KMS-11 (cell line): ENCODE measurements around the gene ATP10B.

Experiments used
- H2AFZ ChIP-seq: fragments of 200-600 bp; sonication (generic); 2 replicates; pipeline ENCODE4 v1.6.1; 2016; ENCODE audit warnings: antibody characterized with exemption, mixed run types, low read depth
- H3K27ac ChIP-seq: fragments of 200-600 bp; sonication (generic); 2 replicates; pipeline ENCODE4 v1.6.1; 2016; ENCODE audit warnings: mild to moderate bottlenecking, mixed run types
- H3K27me3 ChIP-seq: fragments of 200-600 bp; sonication (generic); 2 replicates; pipeline ENCODE4 v1.6.1; 2017; ENCODE audit warnings: mild to moderate bottlenecking, low read depth, mixed run types, moderate library complexity; ENCODE audit not compliant: insufficient read depth
- H3K36me3 ChIP-seq: fragments of 200-600 bp; sonication (generic); 2 replicates; pipeline ENCODE4 v1.6.1; 2017; ENCODE audit warnings: mild to moderate bottlenecking, mixed run types; ENCODE audit not compliant: insufficient read depth
- H3K4me1 ChIP-seq: fragments of 200-600 bp; sonication (generic); 2 replicates; pipeline ENCODE4 v1.6.1; 2016; ENCODE audit warnings: mild to moderate bottlenecking, low read depth, mixed run types; ENCODE audit not compliant: poor library complexity, severe bottlenecking
- H3K4me2 ChIP-seq: fragments of 200-600 bp; sonication (generic); 2 replicates; pipeline ENCODE4 v1.7.0; 2016; ENCODE audit warnings: mild to moderate bottlenecking, mixed run types
- H3K4me3 ChIP-seq: fragments of 200-600 bp; sonication (generic); IDR thresholded peaks from 2 replicates; pipeline ENCODE4 v1.6.1; 2017; ENCODE audit warnings: low read depth, low read length, mixed read lengths; ENCODE audit not compliant: insufficient read depth
- H3K79me2 ChIP-seq: fragments of 200-600 bp; sonication (generic); 2 replicates; pipeline ENCODE4 v1.6.1; 2016; ENCODE audit warnings: low read depth, mixed run types; ENCODE audit not compliant: insufficient read depth
- H3K9ac ChIP-seq: fragments of 200-600 bp; sonication (generic); 2 replicates; pipeline ENCODE4 v1.6.1; 2016; ENCODE audit warnings: mild to moderate bottlenecking, mixed run types
- H4K20me1 ChIP-seq: fragments of 200-600 bp; sonication (generic); 2 replicates; pipeline ENCODE4 v1.6.1; 2016; ENCODE audit warnings: mild to moderate bottlenecking, mixed run types; ENCODE audit not compliant: insufficient read depth
- CTCF ChIP-seq: fragments of 200-600 bp; sonication (generic); conservative IDR thresholded peaks from 2 replicates; pipeline ENCODE4 v1.6.1; 2017; ENCODE audit warnings: low read depth, mild to moderate bottlenecking, antibody characterized with exemption, low read length, moderate library complexity, mixed read lengths

Gene ATP10B

DNA sequence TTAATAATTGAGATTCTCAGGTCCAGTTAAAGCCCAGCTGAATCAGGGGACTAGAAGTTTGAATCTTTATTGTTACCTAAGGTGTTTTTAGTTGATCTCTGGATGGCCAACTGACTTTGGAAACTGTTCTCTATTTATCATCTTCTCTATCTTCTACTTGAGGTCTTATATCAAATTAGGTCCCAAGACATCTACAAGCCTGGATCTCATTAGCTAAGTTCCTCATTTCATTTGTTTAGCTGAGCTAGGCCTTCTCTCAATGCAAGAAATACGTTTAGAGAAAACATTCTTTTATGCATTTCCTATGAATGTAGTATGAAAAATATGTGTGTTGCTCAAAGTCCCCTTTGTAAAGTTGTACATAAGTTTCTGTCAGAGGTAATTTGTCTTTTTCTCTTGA is 233.7 kb downstream of the ATP10B start:
- TF ChIP-seq CTCF: no peak
- no peak overlapping the region for H3K4me2 ChIP-seq
- no peaks in the 10 kb centered on the region for H3K36me3 ChIP-seq
- H3K4me3 ChIP-seq: no peak overlapping the region
- H2AFZ ChIP-seq: no peak overlapping the region
- no peaks in the 10 kb centered on the region for H3K79me2 ChIP-seq
- no peak overlapping the region for H3K9ac ChIP-seq
- H3K27ac ChIP-seq: no peak overlapping the region
- H4K20me1 ChIP-seq: no peaks in the 10 kb centered on the region
- peaks cover 15% of the 10 kb centered on the region for H3K4me1 ChIP-seq
- no peaks in the 10 kb centered on the region for H3K27me3 ChIP-seq

GRCh38 chr5:160616712-160617497 is 235.1 kb downstream of the ATP10B start:
- Histone ChIP-seq H3K9ac (no peak overlapping the region), H3K79me2 (no peaks in the 10 kb centered on the region), H4K20me1 (no peaks in the 10 kb centered on the region), H2AFZ (no peak overlapping the region), H3K4me1 (peaks cover 10% of the 10 kb centered on the region), H3K27me3 (no peaks in the 10 kb centered on the region), H3K4me2 (no peak overlapping the region), H3K4me3 (no peak overlapping the region), H3K36me3 (no peaks in the 10 kb centered on the region), H3K27ac (no peak overlapping the region)
- no peak for TF ChIP-seq CTCF

GRCh38 chr5:160614136-160614535 is 237.9 kb downstream of the ATP10B start:
- no peak for TF ChIP-seq CTCF
- no peaks in the 10 kb centered on the region for H3K36me3 ChIP-seq
- no peak overlapping the region for H3K27ac ChIP-seq
- no peaks in the 10 kb centered on the region for H3K27me3 ChIP-seq
- H3K4me1 ChIP-seq: no peaks in the 10 kb centered on the region
- no peak overlapping the region for H3K4me2 ChIP-seq
- no peak overlapping the region for H3K9ac ChIP-seq
- H4K20me1 ChIP-seq: no peaks in the 10 kb centered on the region
- H3K79me2 ChIP-seq: no peaks in the 10 kb centered on the region
- H3K4me3 ChIP-seq: no peak overlapping the region
- H2AFZ ChIP-seq: no peak overlapping the region

GRCh38 chr5:160605266-160605665 is 246.7 kb downstream of the ATP10B start:
- Histone ChIP-seq H4K20me1 (no peaks in the 10 kb centered on the region), H3K27ac (no peak overlapping the region), H3K79me2 (no peaks in the 10 kb centered on the region), H3K4me3 (no peak overlapping the region), H3K36me3 (no peaks in the 10 kb centered on the region), H3K4me2 (no peak overlapping the region), H2AFZ (no peak overlapping the region), H3K27me3 (no peaks in the 10 kb centered on the region), H3K9ac (no peak overlapping the region), H3K4me1 (peaks cover 6% of the 10 kb centered on the region)
- no peak for TF ChIP-seq CTCF
